HCT116 (cell line): Measurements from ENCODE around the gene BMX. TPM values are rescaled to one million over a fixed set of nuclear protein-coding genes. Genes with fewer than 3 reads are reported as not detected.

ENCODE experiments used
- total RNA-seq: library from RNA; stranded (reverse); gene quantifications from one replicate; pipeline ENCODE4 v1.2.1, GENCODE V29; 2021; ENCODE audit not compliant: unreplicated experiment

The BMX gene
- total RNA-seq, 1 experiment from 2014 or later = not detected

Other genes with a start within 250 kb of the BMX start
- 2.9 TPM for gene ASB9, start 230.7 kb upstream of the BMX start, total RNA-seq
- gene ASB11, start 185.2 kb upstream of the BMX start, total RNA-seq = not detected
- 12.7 TPM for gene PIGA, start 165.3 kb upstream of the BMX start, total RNA-seq
- gene VEGFD, start 116.4 kb upstream of the BMX start, total RNA-seq = 0.37 TPM
- gene PIR, start 7.5 kb upstream of the BMX start, total RNA-seq = 27.5 TPM
- not detected for gene ACE2, start 100.2 kb downstream of the BMX start, total RNA-seq
- 0.25 TPM for gene CLTRN, start 164.0 kb downstream of the BMX start, total RNA-seq
- 5.5 TPM for gene CA5B, start 237.5 kb downstream of the BMX start, total RNA-seq